GM12875 (cell line): Measurements from ENCODE around the gene MAST4.

Source experiments
- H3K4me3 ChIP-seq: one replicate; pipeline ENCODE4 v1.5.1; 2011; ENCODE audit warnings: low read depth, low read length, control low read depth
- TF ChIP-seq, protein P1 (sequence below): IDR thresholded peaks from 2 replicates; pipeline ENCODE4 v1.5.1; 2011; ENCODE audit warnings: low read depth, mild to moderate bottlenecking, control low read depth, inconsistent platforms, low read length, moderate library complexity, borderline replicate concordance; ENCODE audit not compliant: insufficient read depth

MAST4 gene

DNA sequence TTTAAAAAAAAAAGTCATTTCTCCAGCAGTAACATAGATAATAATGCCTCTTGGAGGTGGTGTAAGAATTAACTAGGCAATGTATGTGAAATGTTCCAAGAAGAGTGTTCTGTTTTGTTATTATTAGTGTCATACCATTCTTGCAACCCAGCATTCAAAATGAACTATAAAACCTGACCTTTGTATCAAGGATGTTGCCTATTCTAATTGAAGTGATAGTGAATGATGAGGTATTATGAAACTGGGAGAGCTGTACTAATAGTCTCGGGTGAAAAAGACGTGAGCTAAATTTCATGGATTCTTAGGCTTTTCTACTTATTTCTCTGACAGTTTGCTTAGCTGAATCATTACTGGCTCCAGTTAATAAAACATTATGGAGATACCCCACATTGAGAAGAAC, 375.8 kb downstream of the MAST4 start:
- TF ChIP-seq, protein P1, sequence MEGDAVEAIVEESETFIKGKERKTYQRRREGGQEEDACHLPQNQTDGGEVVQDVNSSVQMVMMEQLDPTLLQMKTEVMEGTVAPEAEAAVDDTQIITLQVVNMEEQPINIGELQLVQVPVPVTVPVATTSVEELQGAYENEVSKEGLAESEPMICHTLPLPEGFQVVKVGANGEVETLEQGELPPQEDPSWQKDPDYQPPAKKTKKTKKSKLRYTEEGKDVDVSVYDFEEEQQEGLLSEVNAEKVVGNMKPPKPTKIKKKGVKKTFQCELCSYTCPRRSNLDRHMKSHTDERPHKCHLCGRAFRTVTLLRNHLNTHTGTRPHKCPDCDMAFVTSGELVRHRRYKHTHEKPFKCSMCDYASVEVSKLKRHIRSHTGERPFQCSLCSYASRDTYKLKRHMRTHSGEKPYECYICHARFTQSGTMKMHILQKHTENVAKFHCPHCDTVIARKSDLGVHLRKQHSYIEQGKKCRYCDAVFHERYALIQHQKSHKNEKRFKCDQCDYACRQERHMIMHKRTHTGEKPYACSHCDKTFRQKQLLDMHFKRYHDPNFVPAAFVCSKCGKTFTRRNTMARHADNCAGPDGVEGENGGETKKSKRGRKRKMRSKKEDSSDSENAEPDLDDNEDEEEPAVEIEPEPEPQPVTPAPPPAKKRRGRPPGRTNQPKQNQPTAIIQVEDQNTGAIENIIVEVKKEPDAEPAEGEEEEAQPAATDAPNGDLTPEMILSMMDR = no peak
- H3K4me3 ChIP-seq = no peak overlapping the region

DNA sequence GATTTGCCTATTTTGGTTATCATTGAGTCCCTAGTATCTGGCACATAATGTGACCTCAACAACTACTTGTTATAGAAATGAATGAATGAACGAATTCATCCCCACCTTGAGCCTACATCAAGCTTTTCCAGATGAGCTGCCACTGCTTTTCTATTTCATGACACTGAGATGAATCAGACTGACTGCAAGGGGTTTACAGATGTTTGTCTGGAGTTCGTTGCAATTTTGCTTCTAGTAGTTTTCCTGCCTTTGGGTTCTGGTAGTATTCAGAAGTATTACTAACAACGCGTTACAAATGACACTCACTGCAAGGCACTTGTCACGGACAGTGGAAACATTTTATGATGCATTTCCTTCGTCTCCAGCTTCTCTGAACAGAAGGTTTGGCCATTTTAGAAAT, 378.1 kb downstream of the MAST4 start:
- H3K4me3 ChIP-seq = no peak overlapping the region
- TF ChIP-seq, protein P1 = no peak

DNA sequence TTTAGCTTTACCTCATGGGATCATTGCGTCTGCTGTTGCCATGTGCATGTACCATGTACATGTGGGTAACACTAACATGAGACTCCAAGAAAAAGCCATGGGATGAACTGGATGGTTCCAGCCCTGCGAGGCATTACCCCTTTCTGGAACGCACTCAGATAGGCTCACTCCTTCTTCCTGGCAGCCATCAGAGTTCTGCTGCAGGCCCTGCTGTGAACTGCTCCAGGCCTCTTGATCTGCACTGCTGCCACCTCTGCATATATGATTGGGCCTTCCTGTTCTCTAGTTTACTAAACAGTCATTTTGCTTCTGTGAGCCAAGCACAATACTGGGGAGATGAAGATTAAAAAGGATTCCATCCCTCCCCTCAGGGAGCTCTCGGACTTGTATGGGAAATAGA, 379.9 kb downstream of the MAST4 start:
- TF ChIP-seq, protein P1 = no peak

DNA sequence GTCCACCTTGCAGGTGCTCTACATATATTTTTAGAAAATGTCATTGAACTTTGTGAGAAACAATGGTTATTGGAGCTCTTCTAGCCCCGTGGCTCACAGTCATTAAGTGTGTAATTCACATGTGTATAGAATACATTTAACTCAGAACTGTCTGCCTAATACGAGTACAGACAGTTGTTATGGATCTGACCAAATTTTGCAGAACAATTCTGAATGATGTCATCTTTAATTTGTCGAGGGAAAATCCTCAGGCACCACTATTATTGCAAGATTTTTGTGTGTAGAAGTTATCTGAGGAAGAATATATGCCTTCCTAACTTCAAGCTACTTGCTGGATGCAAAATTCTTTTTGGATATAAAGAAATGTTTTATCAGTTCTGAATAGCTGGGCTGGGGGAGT, 383.5 kb downstream of the MAST4 start:
- TF ChIP-seq, protein P1 = no peak
- H3K4me3 ChIP-seq = no peak overlapping the region

More for the DNA sequence above, 379.9 kb downstream of the MAST4 start:
- no peak overlapping the region for H3K4me3 ChIP-seq

DNA sequence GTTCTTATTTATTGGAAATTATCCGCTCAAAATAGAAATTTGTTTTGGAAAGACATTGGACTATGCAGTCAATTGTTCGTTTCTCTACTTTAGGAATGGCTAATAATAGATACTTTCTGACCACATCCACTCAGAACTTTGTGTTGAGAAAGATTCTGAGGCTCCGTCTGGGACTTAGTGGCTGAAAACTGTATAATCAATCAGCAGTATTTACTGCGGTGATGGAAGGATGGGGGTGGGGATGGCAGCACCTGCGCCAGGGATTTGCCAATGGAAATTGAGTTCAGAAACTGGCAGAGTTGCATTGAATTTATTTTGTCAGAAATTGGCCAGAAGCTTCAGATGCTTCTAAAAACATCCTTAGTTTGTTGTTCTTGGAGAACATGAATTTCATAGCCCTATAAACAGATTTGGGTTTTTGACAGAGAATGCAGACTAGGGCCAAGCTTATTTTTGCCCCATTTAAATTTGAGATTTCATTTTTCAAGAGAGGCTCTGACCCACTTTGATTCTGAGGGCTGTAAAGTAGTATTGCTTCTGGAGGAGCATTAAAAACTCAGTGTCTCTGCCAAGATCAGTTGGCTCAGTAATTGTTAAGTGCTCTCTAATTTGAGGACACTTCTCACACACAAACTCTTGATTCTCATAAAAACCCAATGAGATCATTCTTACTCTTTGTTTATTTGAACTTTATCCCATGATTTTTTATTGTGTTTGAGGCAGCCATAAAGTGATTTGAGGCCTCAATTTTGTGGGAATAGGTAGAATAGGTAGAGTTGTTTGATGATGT, 385.3 kb downstream of the MAST4 start:
- TF ChIP-seq, protein P1 = no peak
- H3K4me3 ChIP-seq = no peak overlapping the region

DNA sequence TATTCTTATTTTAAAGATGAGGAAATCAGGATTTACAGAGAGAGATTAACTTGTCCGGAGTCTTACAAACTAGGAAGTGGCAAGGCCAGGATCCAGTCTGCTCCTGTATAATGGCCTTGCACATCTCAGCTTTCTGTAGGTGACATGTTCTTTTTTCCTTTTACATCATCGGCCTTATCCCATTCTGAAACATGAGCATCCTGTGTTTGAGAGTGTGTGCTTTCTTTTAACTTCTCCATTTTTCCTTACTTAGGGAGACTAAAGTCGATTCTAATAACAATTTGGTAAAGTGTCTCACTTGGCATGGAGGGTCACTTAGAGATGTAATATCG, 385.8 kb downstream of the MAST4 start:
- TF ChIP-seq, protein P1 = no peak
- no peak overlapping the region for H3K4me3 ChIP-seq

DNA sequence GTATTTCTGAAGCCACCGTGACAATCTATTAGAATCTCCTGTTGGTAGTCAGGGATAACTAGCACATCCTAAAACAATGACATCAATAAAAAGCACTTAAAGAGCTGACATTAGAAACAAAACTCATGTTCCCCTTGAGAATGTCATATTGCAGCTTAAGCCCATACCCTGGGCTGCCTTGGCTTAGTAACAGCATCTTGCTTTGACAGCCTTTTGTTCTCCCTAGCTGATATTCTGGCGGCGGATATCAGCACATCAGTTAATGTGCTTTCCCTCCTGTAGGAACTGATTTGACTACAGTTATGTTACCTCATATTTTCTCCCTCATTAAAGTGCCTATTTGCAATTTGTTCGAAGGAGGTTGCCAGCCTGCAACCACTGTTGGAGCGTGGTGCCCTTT, 386.3 kb downstream of the MAST4 start:
- H3K4me3 ChIP-seq = no peak overlapping the region
- TF ChIP-seq, protein P1 = no peak
